ENCODE results near the gene LRRK1.

GRCh38 chr15:100934166-100934565 is 15.0 kb downstream of the LRRK1 start:
- no peak for TF ChIP-seq CTCF (conservative IDR thresholded peaks at IDR 0.05 in 1 of 2, IDR thresholded peaks at IDR 0.05 in 1 of 2; ENCODE audit: extremely low read depth in 1 of 2, insufficient read depth in 1 of 2, low read depth in 1 of 2, low read length in 2 of 2)
- TF ChIP-seq EZH2 (IDR thresholded peaks at IDR 0.05; ENCODE audit: borderline replicate concordance, low read length), result no peak

Data from mammary epithelial cell (primary cell).